Frontal cortex (tissue), 4 donors: Measurements from ENCODE around the gene RNF220. TPM values are rescaled to one million over a fixed set of nuclear protein-coding genes. Genes with fewer than 3 reads are reported as not detected.

Experiments
- DNase-seq, 2 donors: peaks; one replicate each; pipeline ENCODE4 v3.0.0; 2012; ENCODE audit warnings: low spot score in 2 of 2
- FAIRE-seq: peaks from 2 replicates; lab custom pipeline; 2012; peaks lifted over from hg19 to GRCh38; lab: Jason Lieb, UNC
- total RNA-seq: library from RNA; depleted of rRNA; stranded (reverse); fragments of >200 nt; gene quantifications from one replicate; pipeline ENCODE4 v1.2.3, GENCODE V29; 2014
- donor health status: control.
- donor health status: control.
- donor health status: control.

The RNF220 gene
- total RNA-seq, 1 donor from 2014 or later, result 48.1 TPM

GRCh38 chr1:44423591-44424537 lies 18.8 kb downstream of the RNF220 start:
- FAIRE-seq (no peak), DNase-seq (no peak)

GRCh38 chr1:44424747-44425146 lies 19.7 kb downstream of the RNF220 start:
- DNase-seq (no peak), FAIRE-seq (no peak)

- FAIRE-seq (no peak), DNase-seq (no peak)
Observed at GRCh38 chr1:44425341-44426082, 20.5 kb downstream of the RNF220 start.

- DNase-seq (no peak), FAIRE-seq (no peak)
Observed at GRCh38 chr1:44431861-44432260, 26.8 kb downstream of the RNF220 start.

GRCh38 chr1:44433209-44433608 lies 28.2 kb downstream of the RNF220 start:
- DNase-seq, result no peak
- no peak for FAIRE-seq

- FAIRE-seq (no peak), DNase-seq (no peak)
Observed at GRCh38 chr1:44436401-44437106, 31.5 kb downstream of the RNF220 start.

GRCh38 chr1:44437107-44437716 lies 32.2 kb downstream of the RNF220 start:
- no peak for FAIRE-seq

GRCh38 chr1:44442791-44443190 lies 37.7 kb downstream of the RNF220 start:
- no peak for DNase-seq
- no peak for FAIRE-seq

More at GRCh38 chr1:44437107-44437716, 32.2 kb downstream of the RNF220 start:
- no peak for DNase-seq

GRCh38 chr1:44447051-44447810 lies 42.2 kb downstream of the RNF220 start:
- DNase-seq, result no peak
- no peak for FAIRE-seq

GRCh38 chr1:44453798-44454349 lies 48.8 kb downstream of the RNF220 start:
- FAIRE-seq, result no peak
- DNase-seq, result no peak

GRCh38 chr1:44454704-44455103 lies 49.6 kb downstream of the RNF220 start:
- DNase-seq (no peak), FAIRE-seq (no peak)

GRCh38 chr1:44460107-44460882 lies 55.2 kb downstream of the RNF220 start:
- FAIRE-seq (no peak), DNase-seq (no peak)

GRCh38 chr1:44464361-44464760 lies 59.3 kb downstream of the RNF220 start:
- FAIRE-seq, result no peak

GRCh38 chr1:44467566-44467965 lies 62.5 kb downstream of the RNF220 start:
- no peak for FAIRE-seq
- DNase-seq, result no peak

More at GRCh38 chr1:44464361-44464760, 59.3 kb downstream of the RNF220 start:
- no peak for DNase-seq

GRCh38 chr1:44471911-44472453 lies 66.9 kb downstream of the RNF220 start:
- FAIRE-seq, result no peak

GRCh38 chr1:44472620-44473525 lies 67.8 kb downstream of the RNF220 start:
- FAIRE-seq (no peak), DNase-seq (no peak)

More at GRCh38 chr1:44471911-44472453, 66.9 kb downstream of the RNF220 start:
- no peak for DNase-seq

- no peak for DNase-seq
Observed at GRCh38 chr1:44476891-44477290, 71.8 kb downstream of the RNF220 start.

More at GRCh38 chr1:44476891-44477290, 71.8 kb downstream of the RNF220 start:
- FAIRE-seq, result no peak
